GM18505 (cell line): ENCODE results near the gene COL27A1.

Experiments used
- ATAC-seq: cut with Tn5 transposase; IDR thresholded peaks from one replicate; pipeline ENCODE4 v1.9.1; 2021; ENCODE audit not compliant: unreplicated experiment
- POLR2A ChIP-seq: IDR thresholded peaks from 4 replicates; pipeline ENCODE4 v1.6.1; 2011; ENCODE audit warnings: borderline replicate concordance; ENCODE audit not compliant: insufficient read depth, insufficient read length; ENCODE audit errors: extremely low read depth

The COL27A1 gene

GRCh38 chr9:114348261-114348905 lies 193.0 kb downstream of the COL27A1 start:
- no peak for ATAC-seq
- TF ChIP-seq POLR2A: no peak

DNA sequence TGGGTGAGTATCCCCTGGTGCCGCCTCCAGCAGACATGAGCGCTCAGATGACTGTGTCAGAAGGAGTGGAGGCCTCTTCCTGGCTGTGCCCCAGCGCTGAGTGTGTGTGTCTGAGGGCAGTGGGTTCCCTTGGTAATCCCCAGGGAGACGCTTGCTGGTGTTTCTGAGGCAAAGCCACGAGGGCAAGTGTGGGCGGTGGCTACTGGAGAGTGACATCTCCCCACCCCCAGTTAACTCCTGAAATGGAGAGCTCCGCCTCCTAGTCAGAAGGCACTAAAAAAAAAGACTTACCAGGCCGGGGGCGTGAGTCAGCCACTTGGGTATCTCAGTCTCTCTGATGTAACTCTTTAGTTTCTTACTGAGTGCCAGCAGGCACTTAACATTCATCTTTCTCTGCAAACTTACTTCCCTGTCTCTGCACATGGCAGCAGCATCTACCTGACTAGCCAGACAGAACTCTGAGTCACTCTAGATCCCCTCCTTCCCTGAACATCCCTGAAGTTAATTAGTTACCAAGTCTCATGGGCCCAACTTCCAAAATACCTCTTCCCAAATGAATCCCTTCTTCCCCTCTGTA lies 193.7 kb downstream of the COL27A1 start:
- peak; percentile 90 for ATAC-seq
- peak; percentile 26 for TF ChIP-seq POLR2A

GRCh38 chr9:114349713-114350480 lies 194.6 kb downstream of the COL27A1 start:
- ATAC-seq: no peak
- no peak for TF ChIP-seq POLR2A

DNA sequence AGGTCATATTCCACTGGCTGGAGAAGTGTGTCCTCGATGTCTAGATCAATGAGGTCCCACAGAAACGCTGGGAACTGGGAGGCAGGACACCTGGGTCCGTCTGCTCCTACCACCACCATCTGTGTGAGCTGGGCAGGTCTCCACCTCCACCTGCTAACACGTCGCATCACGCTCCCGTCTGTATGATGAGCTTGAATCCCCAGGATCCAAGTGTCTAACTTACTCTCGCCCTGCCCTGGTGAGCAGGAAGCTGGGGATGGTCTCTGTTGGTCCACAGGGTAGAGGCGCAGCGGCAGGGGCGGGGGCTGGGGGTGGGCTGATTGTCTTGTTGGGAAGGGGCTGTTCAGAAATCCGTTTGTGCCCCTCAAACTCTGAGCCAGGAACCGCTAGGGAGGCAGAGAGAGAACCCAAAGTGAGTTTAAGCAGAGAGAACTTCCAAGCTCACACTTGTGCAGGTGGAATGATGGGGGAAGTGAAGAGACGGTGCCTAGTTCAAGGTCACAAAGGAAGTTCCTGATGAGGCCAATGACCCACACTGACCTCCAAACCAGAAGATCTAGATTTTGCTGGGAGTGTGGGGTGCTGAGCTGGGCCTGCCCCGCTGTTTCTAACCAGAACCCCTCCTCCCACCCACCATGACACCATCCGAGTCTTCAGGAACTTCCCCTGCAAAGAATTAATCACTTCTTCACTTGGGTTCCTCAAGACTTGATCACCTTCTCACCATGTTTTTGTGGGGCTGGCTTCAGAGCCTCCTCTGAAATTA lies 195.5 kb downstream of the COL27A1 start:
- ATAC-seq: no peak
- TF ChIP-seq POLR2A: no peak

GRCh38 chr9:114351932-114352331 lies 196.6 kb downstream of the COL27A1 start:
- TF ChIP-seq POLR2A: no peak
- no peak for ATAC-seq

- no peak for TF ChIP-seq POLR2A
- ATAC-seq: no peak
Measured at GRCh38 chr9:114355821-114356220, 200.5 kb downstream of the COL27A1 start.

DNA sequence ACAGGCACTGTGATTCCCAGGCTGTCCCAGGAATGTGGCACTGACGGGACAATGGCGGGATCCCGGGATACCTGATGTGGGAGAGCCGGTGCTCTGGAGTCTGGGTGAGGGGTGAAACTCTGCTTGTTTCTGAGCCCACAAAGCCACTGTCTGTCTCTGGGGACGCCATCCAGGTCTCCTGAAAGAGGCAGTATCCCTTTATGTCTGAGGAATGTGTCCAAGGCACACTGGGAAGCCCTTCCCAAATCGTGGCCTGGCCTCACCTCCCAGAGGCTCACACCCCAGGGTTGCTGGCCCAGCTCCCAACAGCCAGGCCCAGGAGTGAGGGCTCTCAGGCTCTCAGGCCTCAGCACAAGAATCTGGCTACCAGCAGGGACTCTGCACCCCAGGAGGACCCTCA lies 201.5 kb downstream of the COL27A1 start:
- TF ChIP-seq POLR2A: peak; percentile 33
- ATAC-seq: no peak

DNA sequence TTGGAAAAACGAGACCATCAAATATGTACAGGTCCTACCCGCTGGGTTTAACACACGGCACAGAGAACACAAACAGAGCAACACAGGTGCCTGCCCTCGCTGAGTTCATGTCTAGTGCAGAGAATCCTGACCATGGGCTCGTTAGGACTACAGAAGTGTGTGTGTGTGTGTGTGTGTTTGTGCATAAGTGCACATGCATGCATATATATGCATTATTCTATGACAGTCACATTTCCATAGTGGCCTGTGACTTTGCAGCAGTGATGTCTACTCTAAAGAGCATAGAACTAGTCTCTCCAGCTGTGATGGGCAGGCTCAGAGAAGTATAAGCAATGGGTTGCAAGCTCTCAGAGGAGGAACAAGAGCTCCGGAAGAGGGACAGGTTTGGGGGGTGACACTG lies 202.0 kb downstream of the COL27A1 start:
- ATAC-seq: no peak
- TF ChIP-seq POLR2A: peak; percentile 0

DNA sequence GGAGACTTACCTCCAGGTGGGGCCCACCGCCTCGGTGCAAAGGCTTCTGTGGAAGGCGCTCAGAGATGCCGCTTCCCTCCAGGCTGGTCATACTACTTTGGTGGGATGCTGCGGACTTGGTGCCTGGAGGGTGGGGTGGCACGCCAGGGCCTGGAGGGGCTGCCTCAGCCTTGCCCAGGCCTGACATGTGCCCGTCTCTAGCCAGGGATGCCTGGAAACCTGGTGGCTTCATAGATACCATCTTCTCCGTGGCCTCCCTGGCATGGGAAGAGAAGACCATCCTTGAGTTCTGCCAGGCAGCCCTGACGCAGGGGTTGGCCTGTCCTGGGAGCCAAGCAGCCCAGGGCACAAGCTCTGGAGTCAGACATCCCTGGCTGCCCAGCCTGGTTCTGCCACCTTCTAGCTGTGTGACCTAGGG lies 202.6 kb downstream of the COL27A1 start:
- no peak for ATAC-seq
- TF ChIP-seq POLR2A: no peak

GRCh38 chr9:114359801-114360200 lies 204.5 kb downstream of the COL27A1 start:
- TF ChIP-seq POLR2A: no peak
- no peak for ATAC-seq

GRCh38 chr9:114361542-114361941 lies 206.2 kb downstream of the COL27A1 start:
- TF ChIP-seq POLR2A: no peak
- no peak for ATAC-seq
